ENCODE measurements around the gene GABRB1. TPM values are rescaled to one million over a fixed set of nuclear protein-coding genes. Genes with fewer than 3 reads are reported as not detected.

GABRB1 gene
- total and polyA plus RNA-seq, 2 of the 8 experiments (the other 6 are each of a cell fraction or from before 2014, with no cell fraction given) = 0.22 to 0.38 TPM

GRCh38 chr4:46993075-46994006 is 38.0 kb upstream of the GABRB1 start, which contains the start of gene GABRA4:
Gene GABRA4, minus strand, starts transcription at chr4:46993581. Its CDS starts 157 bp downstream, at chr4:46993424.
- no peak within 1 kb of the TSS for H4K5ac ChIP-seq (ENCODE audit: insufficient read length, low read depth, low read length)
- TF ChIP-seq RNF2 (IDR thresholded peaks at IDR 0.05; ENCODE audit: borderline replicate concordance, low read depth, low read length, missing control alignments, poor library complexity, severe bottlenecking) (peak; percentile 63), RXRA (IDR thresholded peaks at IDR 0.05; ENCODE audit: insufficient read depth, low read depth, low read length) (no peak), ASH2L (IDR thresholded peaks at IDR 0.05; ENCODE audit: low read length) (peak; percentile 24), SUZ12 (IDR thresholded peaks at IDR 0.05; ENCODE audit: low read length) (peak; percentile 78), PHF8 (conservative IDR thresholded peaks at IDR 0.05; ENCODE audit: low read depth, low read length) (peak; percentile 44; the same call in 1 of the 2 replicates), KDM4A (IDR thresholded peaks at IDR 0.05; ENCODE audit: low read depth, low read length, severe bottlenecking) (peak; percentile 98), CHD2 (IDR thresholded peaks at IDR 0.05; ENCODE audit: low read length) (no peak), EZH2 (IDR thresholded peaks at IDR 0.05; ENCODE audit: low read depth, low read length, severe bottlenecking) (peak; percentile 64)
- 3% methylated on average over 54 of the region's 67 CpGs; no CpG with 5 or more reads in 1 of the 2 experiments for WGBS, 2 experiments (ENCODE audit: extremely low coverage in 1 of 2, insufficient coverage in 1 of 2, insufficient read length in 1 of 2, insufficient replicate concordance in 2 of 2, low coverage in 1 of 2, low lambda C conversion rate in 2 of 2, missing lambda C conversion rate in 1 of 2)
- H2BK15ac ChIP-seq (ENCODE audit: low read length) = no peak within 1 kb of the TSS
- no peak within 1 kb of the TSS for H2AK5ac ChIP-seq (ENCODE audit: low read depth, low read length)
- peak within 1 kb of the TSS; percentile 89 for H2AFZ ChIP-seq (ENCODE audit: low read length)
- no peaks in the 10 kb centered on the region for H3K79me1 ChIP-seq (ENCODE audit: low read depth, low read length)
- no peaks in the 10 kb centered on the region for H3K79me2 ChIP-seq (ENCODE audit: control insufficient read depth in 1 of 2, insufficient read depth in 2 of 2, low read length in 2 of 2)
- H3K23me2 ChIP-seq (ENCODE audit: low read depth, low read length) = peaks cover 12% of the 10 kb centered on the region
- H2BK20ac ChIP-seq (ENCODE audit: low read length) = no peak within 1 kb of the TSS
- CTCF ChIA-PET (ENCODE audit: partially characterized antibody) = interaction anchor here (1.7 kb wide), 1 partner anchor 61 kb away, joined by 4 read pairs; no protein-coding TSS in a partner anchor
- DNase-seq (ENCODE audit: low read depth in 1 of 2, low spot score in 2 of 2) (peak in 1 of 2 experiments; percentile 68), FAIRE-seq (no peak)
- peaks cover 27 to 47% (median 40%) of the 10 kb centered on the region in 4 experiments for H3K27me3 ChIP-seq (replicated peaks in 1 of 4; ENCODE audit: control insufficient read depth in 3 of 4, extremely low read depth in 1 of 4, insufficient read depth in 3 of 4, low read length in 3 of 4)
- H3K56ac ChIP-seq (replicated peaks; ENCODE audit: insufficient read length, low read depth, low read length) = no peak within 1 kb of the TSS
- no peak within 1 kb of the TSS for H2BK5ac ChIP-seq (ENCODE audit: low read depth, low read length)
- H3K27ac ChIP-seq (ENCODE audit: low read depth, low read length) = no peak within 1 kb of the TSS
- H3K4me2 ChIP-seq (ENCODE audit: insufficient read depth in 1 of 2, low read depth in 2 of 2, low read length in 2 of 2) = peak within 1 kb of the TSS; percentile 86 to 100
- POLR2A ChIA-PET (ENCODE audit: partially characterized antibody) = no interaction called here
- no peak within 1 kb of the TSS for H3K23ac ChIP-seq (ENCODE audit: insufficient read length)
- no peak within 1 kb of the TSS for H3K4ac ChIP-seq (replicated peaks; ENCODE audit: insufficient read length, low read depth, low read length)
- H4K8ac ChIP-seq (ENCODE audit: extremely low read depth, insufficient read depth, low read length) = peak within 1 kb of the TSS; percentile 45; the same call in 1 of the 2 replicates
- H3K4me1 ChIP-seq (replicated peaks in 1 of 4; ENCODE audit: control insufficient read depth in 3 of 4, insufficient read depth in 4 of 4, low read length in 3 of 4) = no peaks in the 10 kb centered on the region; a peak in 1 of 7 replicates
- no peak within 1 kb of the TSS for H4K91ac ChIP-seq (replicated peaks; ENCODE audit: insufficient read length, low read length)
- H3K9ac ChIP-seq (replicated peaks in 1 of 4; ENCODE audit: extremely low read depth in 1 of 4, low read depth in 3 of 4, low read length in 3 of 4) = no peak within 1 kb of the TSS
- H2BK12ac ChIP-seq (ENCODE audit: low read depth, low read length) = no peak within 1 kb of the TSS; the same call in 1 of the 2 replicates
- H3K36me3 ChIP-seq (ENCODE audit: control insufficient read depth in 2 of 4, insufficient read depth in 4 of 4, low read length in 3 of 4) = no peaks in the 10 kb centered on the region
- H2BK120ac ChIP-seq (replicated peaks; ENCODE audit: low read depth, low read length) = no peak within 1 kb of the TSS
- no peak within 1 kb of the TSS for H3K14ac ChIP-seq (ENCODE audit: insufficient read length)
- H3K18ac ChIP-seq (ENCODE audit: extremely low read depth, low read length) = no peak within 1 kb of the TSS
- no peaks in the 10 kb centered on the region for H3K9me3 ChIP-seq (ENCODE audit: insufficient read depth in 2 of 2, low read depth in 1 of 2, low read length in 1 of 2)
- H3K4me3 ChIP-seq (ENCODE audit: extremely low read depth in 1 of 4, insufficient read depth in 2 of 4, low read depth in 3 of 4, low read length in 4 of 4) = peak within 1 kb of the TSS; percentile 43 to 86 (median 77)
- no peaks in the 10 kb centered on the region for H4K20me1 ChIP-seq (replicated peaks in 1 of 2; ENCODE audit: control insufficient read depth in 1 of 2, insufficient read depth in 2 of 2, low read length in 2 of 2)

Measured in H1 (cell line).